Raji (cell line): ENCODE measurements around the gene ZNF230.

Source experiments
- POLR2A ChIP-seq: IDR thresholded peaks from 2 replicates; pipeline ENCODE4 v1.6.1; 2011; ENCODE audit warnings: low read depth, low read length, control low read depth; ENCODE audit not compliant: insufficient read depth

The ZNF230 gene

DNA sequence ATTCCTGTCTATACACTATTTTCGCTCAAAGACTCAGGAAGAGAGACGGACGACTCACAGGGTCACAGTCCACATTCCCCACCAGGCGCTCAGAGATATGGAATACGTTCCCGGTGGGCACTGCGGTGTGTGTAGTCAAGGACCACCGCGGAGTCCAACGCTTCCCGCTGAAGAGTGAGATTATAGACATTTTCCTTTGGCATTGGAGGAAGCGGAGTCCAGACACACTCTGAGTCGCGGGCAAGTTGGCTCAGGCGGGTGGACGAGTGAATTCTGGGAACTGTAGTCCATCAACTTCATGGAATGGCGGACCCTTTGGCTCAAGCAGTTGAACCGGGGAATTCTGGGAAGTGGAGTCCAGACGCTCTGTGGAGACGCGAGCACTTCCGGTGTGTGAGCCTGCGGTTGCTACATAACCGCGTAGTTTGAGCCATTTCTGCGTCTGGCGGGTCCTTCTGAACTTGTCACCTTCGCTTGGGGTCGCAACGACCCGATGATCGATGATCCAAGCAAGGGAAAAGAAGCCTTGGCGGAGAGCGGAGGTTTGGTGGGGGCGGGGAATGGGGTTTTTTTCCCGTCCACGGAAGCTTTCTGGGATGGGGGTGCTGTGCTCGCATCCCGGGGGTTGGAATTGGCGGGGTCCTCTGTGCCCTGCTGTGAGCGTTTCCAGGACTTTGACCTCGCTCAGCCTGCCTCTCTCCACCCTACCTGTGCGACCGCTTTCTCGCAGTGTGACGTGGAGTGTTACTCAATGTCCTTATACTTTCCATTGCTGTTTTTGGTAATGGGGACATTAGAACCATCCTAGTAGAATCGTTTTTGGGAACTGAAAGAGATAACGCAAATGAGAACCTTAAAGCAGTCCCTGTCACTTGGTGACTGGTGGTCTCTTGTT lies at the start of gene ZNF230:
Gene ZNF230, plus strand, starts transcription at position 392 of the 895 bp plus-strand sequence. CDS start 4,122 bp downstream, outside the sequence.
- no peak for TF ChIP-seq POLR2A

DNA sequence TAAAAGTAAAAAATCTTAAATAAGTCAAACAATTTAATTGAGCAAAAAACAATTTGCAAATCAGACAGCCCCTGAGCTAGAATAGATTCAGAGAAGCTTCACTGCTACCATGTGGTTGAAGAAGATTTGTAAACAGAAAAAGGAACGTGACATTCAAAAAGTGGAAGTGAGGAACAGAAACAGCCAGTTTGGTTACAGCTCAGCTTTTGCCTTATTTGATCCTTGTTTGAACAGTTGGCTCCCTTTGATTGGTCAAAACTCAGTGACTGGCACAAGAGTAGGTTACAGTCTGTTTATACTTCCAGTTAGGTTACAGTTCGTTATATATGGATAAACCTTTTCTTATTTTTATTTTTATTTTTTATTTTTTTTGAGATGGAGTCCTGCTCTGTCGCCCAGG lies 45.9 kb upstream of the ZNF230 start:
- TF ChIP-seq POLR2A, result no peak

DNA sequence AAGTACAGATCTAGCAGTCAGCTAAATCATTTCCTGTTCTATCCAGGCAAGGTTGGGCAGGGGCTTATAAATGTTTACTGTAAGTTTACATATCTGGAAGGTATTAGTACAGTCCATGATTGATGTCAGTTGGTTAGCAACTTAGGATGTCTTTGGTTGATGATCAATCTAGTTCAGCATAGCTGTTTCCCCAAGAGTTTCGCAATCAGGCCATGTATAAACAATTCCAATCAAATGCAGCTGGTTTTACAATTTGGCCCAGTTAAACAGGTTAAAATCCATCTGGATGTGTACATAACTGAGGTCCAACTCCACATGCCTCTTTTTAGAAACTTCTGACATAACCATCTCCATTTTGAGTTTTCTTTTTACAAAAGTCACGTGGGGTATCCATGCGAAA lies 44.9 kb upstream of the ZNF230 start:
- no peak for TF ChIP-seq POLR2A

DNA sequence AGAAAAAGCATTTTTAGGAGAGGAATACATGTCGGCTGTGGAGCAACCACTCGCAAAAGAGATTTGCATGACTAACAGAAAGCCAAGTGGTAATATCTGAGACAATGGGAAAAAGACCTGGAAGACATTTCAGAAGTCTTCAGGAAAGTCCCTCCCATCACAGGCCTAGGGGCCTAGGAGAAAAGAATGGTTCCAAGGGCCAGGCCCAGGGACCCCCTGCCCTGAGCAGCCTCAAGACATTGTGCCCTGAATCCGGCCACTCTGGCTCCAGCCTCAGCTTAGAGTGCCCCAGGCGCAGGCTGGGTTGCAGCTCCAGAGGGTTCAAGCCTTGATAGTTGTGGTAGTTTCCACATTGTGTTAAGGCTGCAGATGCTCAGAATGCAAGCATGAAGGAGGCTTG lies 42.3 kb upstream of the ZNF230 start:
- no peak for TF ChIP-seq POLR2A

DNA sequence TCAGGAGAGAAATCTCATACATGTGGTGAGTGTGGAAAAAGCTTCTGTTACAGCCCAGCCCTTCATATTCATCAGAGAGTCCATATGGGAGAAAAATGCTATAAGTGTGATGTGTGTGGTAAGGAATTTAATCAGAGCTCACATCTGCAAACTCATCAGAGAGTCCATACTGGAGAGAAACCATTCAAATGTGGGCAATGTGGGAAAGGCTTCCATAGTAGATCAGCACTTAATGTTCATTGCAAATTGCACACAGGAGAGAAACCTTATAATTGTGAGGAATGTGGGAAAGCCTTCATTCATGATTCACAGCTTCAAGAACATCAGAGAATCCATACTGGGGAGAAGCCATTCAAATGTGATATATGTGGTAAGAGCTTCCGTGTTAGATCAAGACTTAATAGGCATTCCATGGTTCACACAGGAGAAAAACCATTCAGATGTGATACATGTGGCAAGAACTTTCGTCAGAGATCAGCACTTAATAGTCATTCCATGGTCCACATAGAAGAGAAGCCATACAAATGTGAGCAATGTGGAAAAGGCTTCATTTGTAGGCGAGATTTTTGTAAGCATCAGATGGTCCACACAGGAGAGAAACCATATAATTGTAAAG lies 36.6 kb upstream of the ZNF230 start:
- TF ChIP-seq POLR2A, result no peak

DNA sequence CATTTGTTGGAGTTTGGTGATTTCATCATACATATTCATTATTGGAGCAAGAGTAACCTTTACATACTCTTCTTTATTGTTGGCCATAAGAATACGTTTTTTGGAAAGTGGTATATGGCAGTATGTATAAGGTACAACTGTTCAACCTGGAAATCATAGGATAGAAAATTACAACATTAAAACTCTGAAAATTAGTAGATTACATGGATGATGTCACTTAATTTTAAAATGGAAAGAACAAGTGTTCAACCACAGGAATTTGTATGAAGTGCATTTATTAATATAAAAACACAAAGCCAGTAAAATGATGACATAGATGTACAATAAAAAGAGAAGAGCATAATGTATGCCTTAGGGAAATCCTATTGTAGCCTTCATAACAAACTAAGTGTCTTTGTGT lies 26.0 kb upstream of the ZNF230 start:
- no peak for TF ChIP-seq POLR2A

DNA sequence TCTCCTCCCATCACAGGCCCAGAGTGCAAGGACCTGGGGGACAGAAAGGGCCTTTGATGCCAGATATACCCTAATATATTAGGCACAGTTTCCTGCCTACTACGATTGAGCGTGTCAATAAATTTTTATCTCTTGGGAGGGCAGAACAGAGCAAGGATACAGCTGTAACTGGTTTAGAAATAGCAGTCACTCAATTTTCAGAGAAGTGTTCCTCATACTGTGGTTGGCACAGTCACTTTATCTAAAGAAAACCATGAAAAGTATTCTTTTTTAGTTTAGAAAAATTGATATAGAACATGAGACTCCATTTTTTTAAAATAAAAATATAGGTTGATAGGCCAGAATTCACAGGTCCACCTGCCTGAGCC lies 19.2 kb upstream of the ZNF230 start:
- TF ChIP-seq POLR2A, result no peak

DNA sequence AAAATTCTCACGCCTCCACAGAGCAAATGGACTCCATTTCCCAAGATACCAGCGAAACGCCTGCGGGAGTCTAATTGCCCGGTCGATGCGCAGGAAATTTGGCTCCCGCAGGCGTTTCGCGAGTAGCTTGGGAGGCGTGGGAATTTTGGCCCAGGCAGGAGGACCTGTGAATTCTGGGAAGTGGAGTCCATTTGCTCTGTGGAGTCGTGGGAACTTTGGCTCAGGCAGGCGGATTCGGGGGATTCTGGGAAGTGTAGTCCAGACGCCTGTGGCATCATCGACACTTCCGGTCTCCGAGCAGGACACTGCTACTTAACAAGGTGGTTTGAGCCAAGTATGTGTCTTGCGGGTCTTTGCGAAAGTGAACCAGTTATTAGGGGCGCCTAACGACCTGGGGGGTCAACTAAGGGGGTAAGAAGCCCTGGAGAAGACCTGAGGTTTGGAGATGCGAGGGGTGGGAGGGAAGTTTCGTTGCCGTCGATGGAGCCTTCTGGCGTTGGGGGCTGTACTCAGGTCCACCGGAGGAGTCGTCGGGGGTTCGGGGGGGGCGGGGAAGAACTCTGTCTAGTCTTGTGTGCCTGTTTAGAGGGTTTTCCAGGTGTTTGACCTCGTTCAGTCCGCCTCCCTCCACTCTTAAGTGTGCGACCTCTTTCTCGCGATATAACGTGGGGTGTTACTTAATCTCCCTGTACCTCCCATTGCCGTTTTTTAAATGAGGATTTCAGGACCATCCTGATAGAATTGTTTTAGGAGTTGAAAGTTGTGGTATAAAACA lies 18.7 kb upstream of the ZNF230 start, which contains the start of gene ZNF155:
Gene ZNF155, plus strand, starts transcription at position 277 of the 775 bp plus-strand sequence. CDS start 4,356 bp downstream, outside the sequence.
- no peak for TF ChIP-seq POLR2A

DNA sequence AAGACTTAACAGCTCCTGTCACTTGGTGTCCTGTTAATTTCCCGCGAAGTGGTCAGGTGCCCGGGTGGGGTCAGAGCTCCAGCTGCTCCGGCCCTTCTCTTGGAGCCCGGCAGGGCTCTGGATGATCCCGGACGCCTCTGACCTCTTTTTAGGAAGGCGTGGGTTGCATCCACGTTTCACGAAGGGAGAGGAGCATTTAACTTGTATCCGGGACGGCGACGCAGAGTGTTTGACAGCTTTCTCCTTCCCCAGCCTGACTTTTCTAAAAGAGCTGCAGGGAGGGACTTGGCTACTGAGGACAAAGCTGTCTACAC lies 18.1 kb upstream of the ZNF230 start:
- no peak for TF ChIP-seq POLR2A

DNA sequence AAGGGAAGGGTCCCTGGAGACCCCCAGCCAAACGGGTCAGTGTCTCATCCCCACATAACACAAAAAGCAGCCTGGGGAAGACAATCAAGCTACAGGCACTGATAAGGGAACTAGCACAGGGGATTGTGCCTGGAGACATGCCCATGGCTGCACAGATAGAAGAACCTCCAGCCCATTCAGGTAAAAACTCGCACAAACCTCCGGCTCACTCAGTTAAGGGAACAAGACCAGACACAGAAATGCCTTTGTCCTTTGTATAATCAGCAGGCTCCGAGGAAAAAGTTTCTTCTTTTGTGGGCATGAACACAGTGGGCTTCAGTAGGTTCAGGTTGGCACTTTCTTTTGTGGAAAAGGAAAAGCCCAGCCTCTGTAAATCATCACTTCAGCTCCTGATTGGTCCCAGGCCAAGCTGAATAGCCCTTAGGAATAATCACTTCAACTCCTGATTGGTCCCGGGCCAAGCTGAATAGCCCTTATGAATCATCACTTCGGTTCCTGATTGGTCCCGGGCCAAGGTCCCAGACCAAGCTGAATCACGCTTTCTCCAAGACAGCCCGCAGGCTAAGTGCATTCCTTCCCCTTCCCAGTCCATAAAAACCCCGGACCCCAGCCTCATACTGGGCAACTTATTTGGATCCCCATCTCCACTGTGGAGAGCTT lies 5.0 kb upstream of the ZNF230 start:
- TF ChIP-seq POLR2A, result no peak

DNA sequence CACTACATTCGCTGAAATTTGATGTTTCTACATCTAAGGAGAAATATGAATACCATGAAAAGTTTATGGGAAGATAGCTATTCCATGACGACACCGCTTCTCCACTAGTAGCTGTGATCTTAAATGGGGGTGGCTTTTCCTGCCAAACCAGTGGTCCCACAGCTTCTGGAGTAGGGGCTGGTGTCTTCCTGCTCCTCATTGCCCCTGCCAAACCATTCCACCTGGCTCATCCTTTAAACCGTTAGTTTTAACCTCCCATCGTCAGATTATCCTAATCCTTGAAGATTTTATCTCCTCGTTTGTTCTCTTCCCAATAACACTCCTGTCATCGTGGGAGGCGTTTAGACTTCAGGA lies 568 bp upstream of the ZNF230 start:
- TF ChIP-seq POLR2A, result no peak

DNA sequence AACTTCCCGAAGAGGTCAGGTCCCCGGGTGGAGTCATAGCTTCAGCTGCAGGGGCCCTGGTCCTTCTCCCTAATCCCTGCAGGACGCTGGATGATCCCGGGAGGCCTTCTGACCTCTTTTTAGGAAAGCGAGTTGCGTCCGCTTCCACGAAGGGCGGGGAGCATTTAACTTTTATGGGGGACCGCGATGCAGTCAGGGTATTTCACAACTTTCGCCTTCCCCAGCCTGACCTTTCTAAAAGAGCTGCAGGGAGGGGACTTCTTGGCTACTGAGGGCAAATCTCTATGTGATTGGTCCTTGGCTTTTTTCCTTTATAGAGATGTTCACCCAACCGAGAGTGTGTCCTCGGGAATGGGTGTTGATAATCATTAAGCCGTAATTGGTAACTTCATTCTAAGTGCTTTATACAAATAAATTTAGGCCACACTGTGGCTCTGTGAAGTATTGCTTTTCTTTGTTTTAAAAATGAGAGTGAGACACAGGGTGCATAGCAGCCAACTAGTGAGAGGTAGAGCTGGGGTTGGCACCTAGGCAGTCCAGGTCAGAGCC lies 778 bp downstream of the ZNF230 start:
- no peak for TF ChIP-seq POLR2A

DNA sequence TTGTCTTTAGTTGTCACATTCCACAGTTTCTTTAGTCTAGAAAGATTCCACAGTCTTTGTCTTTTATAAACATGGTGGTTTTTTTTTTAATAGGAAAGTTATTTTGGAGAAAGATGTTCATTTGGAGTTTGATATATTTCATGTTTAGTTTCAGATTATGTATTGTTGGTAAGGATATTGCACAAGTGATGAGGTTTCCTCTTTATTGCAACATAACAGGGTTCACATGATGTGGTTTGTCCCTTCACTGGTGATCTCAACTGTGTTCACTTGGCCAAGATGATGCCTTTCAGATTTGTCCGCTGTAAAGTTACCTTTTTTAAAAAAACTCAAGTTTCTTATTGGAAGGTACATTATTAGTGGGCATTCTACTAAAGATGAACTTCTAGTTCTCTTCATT lies 3.2 kb downstream of the ZNF230 start:
- no peak for TF ChIP-seq POLR2A

DNA sequence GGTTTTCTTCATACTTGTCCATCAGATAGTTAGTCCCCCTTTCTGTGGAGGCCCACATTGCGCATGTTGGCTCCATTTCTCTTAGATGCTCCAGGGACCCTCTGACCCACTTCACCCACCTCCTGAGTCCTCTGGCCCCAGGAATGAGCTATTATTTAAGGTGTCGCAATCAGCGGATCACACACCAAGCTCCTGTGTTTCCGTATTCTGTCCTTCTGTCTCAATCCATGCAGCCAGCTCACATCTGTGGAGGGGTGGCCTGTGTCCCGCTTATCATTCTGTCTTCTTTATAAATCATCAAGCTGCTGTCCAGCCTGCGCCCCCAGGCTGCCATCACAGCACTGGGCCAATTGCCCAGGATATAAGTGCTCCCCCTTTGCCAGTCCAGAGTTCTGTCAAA lies 4.7 kb downstream of the ZNF230 start:
- TF ChIP-seq POLR2A, result no peak

DNA sequence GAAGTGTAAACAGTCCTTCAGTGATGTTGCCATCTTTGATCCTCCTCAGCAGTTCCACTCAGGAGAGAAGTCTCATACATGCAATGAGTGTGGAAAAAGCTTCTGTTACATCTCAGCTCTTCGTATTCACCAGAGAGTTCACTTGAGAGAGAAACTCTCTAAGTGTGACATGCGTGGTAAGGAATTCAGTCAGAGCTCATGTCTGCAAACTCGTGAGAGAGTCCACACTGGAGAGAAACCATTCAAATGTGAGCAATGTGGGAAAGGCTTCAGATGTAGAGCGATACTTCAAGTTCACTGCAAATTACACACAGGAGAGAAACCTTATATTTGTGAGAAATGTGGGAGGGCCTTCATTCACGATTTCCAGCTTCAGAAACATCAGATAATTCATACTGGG lies 7.7 kb downstream of the ZNF230 start:
- TF ChIP-seq POLR2A, result no peak
